ENCODE data around the gene TNFAIP2. TPM values are rescaled to one million over a fixed set of nuclear protein-coding genes. Genes with fewer than 3 reads are reported as not detected.

Gene TNFAIP2
- total RNA-seq, 1 donor from 2014 or later, result 4.3 TPM

- no peaks in the 10 kb centered on the region for H3K36me3 Mint-ChIP-seq (ENCODE audit: unreplicated experiment)
- peaks cover 5% of the 10 kb centered on the region for H3K27me3 Mint-ChIP-seq (ENCODE audit: unreplicated experiment)
- no peak within 1 kb of the TSS for H3K4me3 Mint-ChIP-seq (ENCODE audit: unreplicated experiment)
- TF ChIP-seq, protein P1, sequence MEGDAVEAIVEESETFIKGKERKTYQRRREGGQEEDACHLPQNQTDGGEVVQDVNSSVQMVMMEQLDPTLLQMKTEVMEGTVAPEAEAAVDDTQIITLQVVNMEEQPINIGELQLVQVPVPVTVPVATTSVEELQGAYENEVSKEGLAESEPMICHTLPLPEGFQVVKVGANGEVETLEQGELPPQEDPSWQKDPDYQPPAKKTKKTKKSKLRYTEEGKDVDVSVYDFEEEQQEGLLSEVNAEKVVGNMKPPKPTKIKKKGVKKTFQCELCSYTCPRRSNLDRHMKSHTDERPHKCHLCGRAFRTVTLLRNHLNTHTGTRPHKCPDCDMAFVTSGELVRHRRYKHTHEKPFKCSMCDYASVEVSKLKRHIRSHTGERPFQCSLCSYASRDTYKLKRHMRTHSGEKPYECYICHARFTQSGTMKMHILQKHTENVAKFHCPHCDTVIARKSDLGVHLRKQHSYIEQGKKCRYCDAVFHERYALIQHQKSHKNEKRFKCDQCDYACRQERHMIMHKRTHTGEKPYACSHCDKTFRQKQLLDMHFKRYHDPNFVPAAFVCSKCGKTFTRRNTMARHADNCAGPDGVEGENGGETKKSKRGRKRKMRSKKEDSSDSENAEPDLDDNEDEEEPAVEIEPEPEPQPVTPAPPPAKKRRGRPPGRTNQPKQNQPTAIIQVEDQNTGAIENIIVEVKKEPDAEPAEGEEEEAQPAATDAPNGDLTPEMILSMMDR (IDR thresholded peaks at IDR 0.05; ENCODE audit: partially characterized antibody, unreplicated experiment), result no peak
- no peaks in the 10 kb centered on the region for H3K4me1 Mint-ChIP-seq (ENCODE audit: low read depth, unreplicated experiment)
- H3K9me3 Mint-ChIP-seq (ENCODE audit: unreplicated experiment), result no peaks in the 10 kb centered on the region
- DNase-seq, result no peak
- no peak within 1 kb of the TSS for H3K27ac Mint-ChIP-seq (ENCODE audit: unreplicated experiment)
These were observed 28.7 kb upstream of the TNFAIP2 start, which contains the start of gene EXOC3L4 for GRCh38 chr14:103094406-103095209. Gene EXOC3L4, plus strand, starts transcription at chr14:103094725. Its CDS starts 5,495 bp downstream, at chr14:103100220.

- DNase-seq, result no peak
- no peaks in the 10 kb centered on the region for H3K36me3 Mint-ChIP-seq (ENCODE audit: unreplicated experiment)
- peaks cover 5% of the 10 kb centered on the region for H3K27me3 Mint-ChIP-seq (ENCODE audit: unreplicated experiment)
- H3K9me3 Mint-ChIP-seq (ENCODE audit: unreplicated experiment), result no peaks in the 10 kb centered on the region
- H3K27ac Mint-ChIP-seq (ENCODE audit: unreplicated experiment), result no peak overlapping the region
- no peak overlapping the region for H3K4me3 Mint-ChIP-seq (ENCODE audit: unreplicated experiment)
- H3K4me1 Mint-ChIP-seq (ENCODE audit: low read depth, unreplicated experiment), result no peaks in the 10 kb centered on the region
- TF ChIP-seq, protein P1 (IDR thresholded peaks at IDR 0.05; ENCODE audit: partially characterized antibody, unreplicated experiment), result no peak
These were observed 28.0 kb upstream of the TNFAIP2 start for GRCh38 chr14:103095210-103095778.

DNA sequence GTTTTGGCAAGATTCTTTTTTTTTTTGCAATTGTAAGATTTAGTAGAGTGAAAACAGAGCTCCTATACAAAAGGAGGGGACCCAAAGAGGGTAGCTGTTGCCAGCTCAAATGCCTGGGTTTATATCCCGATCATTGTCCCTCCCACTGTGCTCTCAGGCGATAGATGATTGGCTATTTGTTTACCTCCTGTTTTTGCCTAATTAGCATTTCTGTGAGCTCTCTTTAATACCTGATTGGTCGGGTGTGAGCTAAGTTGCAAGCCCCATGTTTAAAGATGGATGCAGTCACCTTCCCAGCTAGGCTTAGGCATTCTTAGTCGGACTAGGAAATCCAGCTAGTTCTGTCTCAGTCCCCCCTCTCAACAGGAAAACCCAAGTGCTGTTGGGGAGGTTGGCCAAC, 26.9 kb upstream of the TNFAIP2 start:
- no peak overlapping the region for H3K27ac Mint-ChIP-seq (ENCODE audit: unreplicated experiment)

DNA sequence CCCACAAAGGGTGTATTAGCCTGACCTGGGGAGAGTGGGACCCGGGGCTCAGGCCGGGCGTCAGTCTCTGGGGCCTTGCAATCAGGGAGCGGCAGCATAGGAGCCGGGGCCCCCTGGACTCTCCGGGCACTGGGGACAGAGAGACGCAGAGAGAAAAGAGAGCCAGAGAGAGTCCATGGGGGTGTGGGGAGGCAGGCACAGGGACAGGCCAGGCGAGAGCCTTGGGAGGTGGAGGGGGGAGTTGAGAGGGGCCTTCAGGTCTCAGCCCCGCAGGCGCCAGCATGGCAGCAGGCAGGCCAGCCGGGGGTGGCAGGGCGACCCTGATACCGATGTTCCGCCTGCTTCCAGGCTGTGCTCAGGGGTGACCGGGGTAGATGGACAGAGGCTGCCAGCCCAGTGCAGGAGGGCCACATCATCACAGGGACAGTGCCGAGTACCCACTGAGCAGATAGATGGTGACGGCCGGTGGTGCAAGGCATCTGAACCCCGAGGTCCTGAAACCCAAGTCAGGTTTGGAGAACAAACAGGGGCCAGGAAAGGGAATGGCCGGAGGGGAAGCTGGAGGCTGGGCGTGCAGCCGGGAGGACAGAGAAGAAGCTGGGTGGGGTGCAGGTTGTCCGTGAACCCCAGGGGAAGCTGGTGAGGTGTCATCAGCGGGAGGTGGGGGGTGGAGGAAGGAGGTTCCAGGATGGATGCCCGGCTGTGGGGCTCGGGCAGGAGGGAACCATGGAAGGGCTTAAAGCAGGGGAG, 25.8 kb upstream of the TNFAIP2 start:
- no peaks in the 10 kb centered on the region for H3K36me3 Mint-ChIP-seq (ENCODE audit: unreplicated experiment)
- no peaks in the 10 kb centered on the region for H3K9me3 Mint-ChIP-seq (ENCODE audit: unreplicated experiment)

More for the DNA sequence above, 26.9 kb upstream of the TNFAIP2 start:
- Mint-ChIP-seq H3K36me3 (ENCODE audit: unreplicated experiment) (no peaks in the 10 kb centered on the region), H3K4me3 (ENCODE audit: unreplicated experiment) (no peak overlapping the region), H3K27me3 (ENCODE audit: unreplicated experiment) (peaks cover 3% of the 10 kb centered on the region), H3K9me3 (ENCODE audit: unreplicated experiment) (no peaks in the 10 kb centered on the region), H3K4me1 (ENCODE audit: low read depth, unreplicated experiment) (no peaks in the 10 kb centered on the region)
- DNase-seq, result no peak
- TF ChIP-seq, protein P1 (IDR thresholded peaks at IDR 0.05; ENCODE audit: partially characterized antibody, unreplicated experiment), result no peak

More for the DNA sequence above, 25.8 kb upstream of the TNFAIP2 start:
- no peak for DNase-seq
- TF ChIP-seq, protein P1 (IDR thresholded peaks at IDR 0.05; ENCODE audit: partially characterized antibody, unreplicated experiment), result no peak
- Mint-ChIP-seq H3K4me3 (ENCODE audit: unreplicated experiment) (no peak overlapping the region), H3K27ac (ENCODE audit: unreplicated experiment) (no peak overlapping the region), H3K4me1 (ENCODE audit: low read depth, unreplicated experiment) (no peaks in the 10 kb centered on the region), H3K27me3 (ENCODE audit: unreplicated experiment) (peaks cover 5% of the 10 kb centered on the region)
